Uterus (tissue), 4 donors: Measurements from ENCODE around the gene INIP. TPM values are rescaled to one million over a fixed set of nuclear protein-coding genes. Genes with fewer than 3 reads are reported as not detected.

Experiments
- DNase-seq, 2 donors: peaks; one replicate each; pipeline ENCODE4 v3.0.0-alpha.2; 2019 to 2020
- H3K27ac ChIP-seq, 2 donors: fragments of 200-600 bp; sonication (generic); 1 replicate in 1 of 2; 2 replicates in 1 of 2; pipeline ENCODE4 v1.5.1; 2016 to 2018
- H3K27me3 ChIP-seq, 2 donors: fragments of 200-600 bp; sonication (generic); one replicate each; pipeline ENCODE4 v1.5.1; 2018 to 2019; ENCODE audit warnings: control low read depth in 1 of 2
- H3K36me3 ChIP-seq, 2 donors: fragments of 200-600 bp; sonication (generic); one replicate each; pipeline ENCODE4 v1.5.1; 2019; ENCODE audit warnings: control low read depth in 1 of 2
- H3K4me1 ChIP-seq, 2 donors: fragments of 200-600 bp; sonication (generic); one replicate each; pipeline ENCODE4 v1.5.1; 2018 to 2019; ENCODE audit warnings: control low read depth in 1 of 2
- H3K4me3 ChIP-seq, 2 donors: fragments of 200-600 bp; sonication (generic); 1 replicate in 1 of 2; 2 replicates in 1 of 2; pipeline ENCODE4 v1.5.1; 2018 to 2019; ENCODE audit warnings: mild to moderate bottlenecking in 1 of 2
- H3K9me3 ChIP-seq, 2 donors: fragments of 200-600 bp; sonication (generic); one replicate each; pipeline ENCODE4 v1.5.1; 2019; ENCODE audit warnings: control low read depth in 1 of 2
- CTCF ChIP-seq, 4 experiments: fragments of 200-600 bp in 2 of 4; fragments of 450-650 bp in 2 of 4; sonication (generic) in 2 of 4; IDR thresholded peaks; one replicate each; pipeline ENCODE4 v1.5.1; 2016 to 2019; ENCODE audit warnings: antibody characterized with exemption in 4 of 4, mild to moderate bottlenecking in 2 of 4, moderate library complexity in 1 of 4
- POLR2A ChIP-seq, 2 donors: fragments of 450-650 bp; IDR thresholded peaks; one replicate each; pipeline ENCODE4 v1.6.1; 2016; ENCODE audit warnings: antibody characterized with exemption in 2 of 2, mild to moderate bottlenecking in 1 of 2, moderate library complexity in 1 of 2
- intact Hi-C: fragments of 100-400 bp; cut with DNase I; formaldehyde crosslinking; loops from one replicate; pipeline ENCODE4 v1.15.1; 2023; ENCODE audit warnings: low total_unique reads
- total RNA-seq, 4 donors: library from RNA; depleted of rRNA in 3 of 4; stranded (reverse); fragments of >200 nt in 3 of 4; gene quantifications; one replicate each; pipeline versions ENCODE4 v1.1.0 to v1.2.4, GENCODE V29; 2014 to 2023
- donor health status: DM: yes; HTN: yes; CAD: no.

Gene INIP
- total RNA-seq, 4 donors from 2014 or later = 15.2 to 215 (median 57.6) TPM

GRCh38 chr9:112670991-112671625 lies 46.8 kb downstream of the INIP start:
- TF ChIP-seq CTCF (IDR thresholded peaks at IDR 0.05) (no peak), POLR2A (IDR thresholded peaks at IDR 0.05) (no peak)
- no peaks in the 10 kb centered on the region for H3K27me3 ChIP-seq

GRCh38 chr9:112669326-112669725 lies 48.6 kb downstream of the INIP start:
- H3K27ac ChIP-seq = no peak overlapping the region
- DNase-seq = no peak
- TF ChIP-seq CTCF (IDR thresholded peaks at IDR 0.05) = no peak
- no peak for TF ChIP-seq POLR2A (IDR thresholded peaks at IDR 0.05)
- intact Hi-C loops = no loop called here
- H3K36me3 ChIP-seq = no peaks in the 10 kb centered on the region
- no peaks in the 10 kb centered on the region for H3K27me3 ChIP-seq
- no peak overlapping the region for H3K4me3 ChIP-seq
- no peaks in the 10 kb centered on the region for H3K4me1 ChIP-seq
- no peaks in the 10 kb centered on the region for H3K9me3 ChIP-seq

More at GRCh38 chr9:112670991-112671625, 46.8 kb downstream of the INIP start:
- no peak for DNase-seq
- H3K4me1 ChIP-seq = no peaks in the 10 kb centered on the region
- H3K36me3 ChIP-seq = no peaks in the 10 kb centered on the region
- no peak overlapping the region for H3K4me3 ChIP-seq
- intact Hi-C loops = no loop called here
- H3K27ac ChIP-seq = no peak overlapping the region
- no peaks in the 10 kb centered on the region for H3K9me3 ChIP-seq

GRCh38 chr9:112665347-112665746 lies 52.6 kb downstream of the INIP start:
- Histone ChIP-seq H3K27me3 (no peaks in the 10 kb centered on the region), H3K4me3 (no peak overlapping the region), H3K4me1 (no peaks in the 10 kb centered on the region), H3K9me3 (no peaks in the 10 kb centered on the region), H3K27ac (no peak overlapping the region), H3K36me3 (no peaks in the 10 kb centered on the region)
- no peak for DNase-seq
- TF ChIP-seq CTCF (IDR thresholded peaks at IDR 0.05) (peak in 2 of 4 experiments; percentile 18 to 23), POLR2A (IDR thresholded peaks at IDR 0.05) (no peak)
- intact Hi-C loops = no loop called here

- no peak overlapping the region for H3K4me3 ChIP-seq
- intact Hi-C loops = no loop called here
- DNase-seq = no peak
- H3K9me3 ChIP-seq = no peaks in the 10 kb centered on the region
- no peak for TF ChIP-seq CTCF (IDR thresholded peaks at IDR 0.05)
- H3K4me1 ChIP-seq = no peaks in the 10 kb centered on the region
- no peak overlapping the region for H3K27ac ChIP-seq
- H3K36me3 ChIP-seq = no peaks in the 10 kb centered on the region
- H3K27me3 ChIP-seq = no peaks in the 10 kb centered on the region
Measured at GRCh38 chr9:112664531-112664930, 53.4 kb downstream of the INIP start.

GRCh38 chr9:112663681-112664080 lies 54.2 kb downstream of the INIP start:
- no peaks in the 10 kb centered on the region for H3K4me1 ChIP-seq
- no peaks in the 10 kb centered on the region for H3K27me3 ChIP-seq
- no peak overlapping the region for H3K4me3 ChIP-seq
- no peaks in the 10 kb centered on the region for H3K9me3 ChIP-seq
- H3K36me3 ChIP-seq = no peaks in the 10 kb centered on the region
- no peak for TF ChIP-seq POLR2A (IDR thresholded peaks at IDR 0.05)
- no peak for TF ChIP-seq CTCF (IDR thresholded peaks at IDR 0.05)
- no peak overlapping the region for H3K27ac ChIP-seq
- intact Hi-C loops = no loop called here
- DNase-seq = no peak
